ENCODE measurements around the gene HOXB9. TPM values are rescaled to one million over a fixed set of nuclear protein-coding genes. Genes with fewer than 3 reads are reported as not detected.

The HOXB9 gene
- total and polyA plus RNA-seq, 9 of the 15 experiments (the other 6 are each of a cell fraction or from before 2014, with no cell fraction given) = 3.1 to 196 (median 77.6) TPM

- TF ChIP-seq RFX1 (IDR thresholded peaks at IDR 0.05) (no peak), SREBF2 (CRISPR knock-in tag; IDR thresholded peaks at IDR 0.05) (no peak), KLF13 (tag; IDR thresholded peaks at IDR 0.05; ENCODE audit: borderline replicate concordance, low read depth) (no peak; the same call in 1 of the 2 replicates), NFRKB (IDR thresholded peaks at IDR 0.05; ENCODE audit: low read depth) (no peak), HDAC1 (IDR thresholded peaks at IDR 0.05) (no peak), ZNF253 (CRISPR knock-in tag; conservative IDR thresholded peaks at IDR 0.05) (no peak), ZC3H8 (IDR thresholded peaks at IDR 0.05) (no peak), ZNF57 (CRISPR knock-in tag; IDR thresholded peaks at IDR 0.05) (no peak), ZNF609 (CRISPR knock-in tag; IDR thresholded peaks at IDR 0.05; ENCODE audit: borderline replicate concordance) (no peak), TAL1 (IDR thresholded peaks at IDR 0.05) (no peak), ARID3A (IDR thresholded peaks at IDR 0.05; ENCODE audit: borderline replicate concordance, low read depth, low read length) (no peak), PPARD (CRISPR knock-in tag; IDR thresholded peaks at IDR 0.05) (no peak), HCFC1 (IDR thresholded peaks at IDR 0.05; ENCODE audit: low read depth, low read length) (no peak), PTRF (tag; IDR thresholded peaks at IDR 0.05) (no peak), CEBPZ (IDR thresholded peaks at IDR 0.05; ENCODE audit: borderline replicate concordance, low read depth, low read length) (no peak), MCM5 (IDR thresholded peaks at IDR 0.05; ENCODE audit: low read depth) (no peak), FOXJ3 (CRISPR knock-in tag; IDR thresholded peaks at IDR 0.05) (no peak)
- TF ChIP-seq, protein P1, sequence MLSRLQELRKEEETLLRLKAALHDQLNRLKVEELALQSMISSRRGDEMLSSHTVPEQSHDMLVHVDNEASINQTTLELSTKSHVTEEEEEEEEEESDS (CRISPR knock-in tag; IDR thresholded peaks at IDR 0.05) = no peak
Observed at GRCh38 chr17:48624544-48625494, 1.3 kb downstream of the HOXB9 start (continued).

Measured in K562 (cell line).